HG03378 (cell line): Measurements from ENCODE around the gene IL10.
A peak's percentile ranks its signal among the peaks of the same experiment; 100 is the strongest.

Experiments
- ATAC-seq: cut with Tn5 transposase; IDR thresholded peaks from one replicate; pipeline ENCODE4 v1.9.1; 2021; ENCODE audit warnings: mild to moderate bottlenecking, moderate library complexity; ENCODE audit not compliant: unreplicated experiment

The IL10 gene

GRCh38 chr1:206772243-206772937 lies at the start of gene IL10:
Gene IL10 (minus strand): TSS chr1:206772494. CDS start chr1:206772435, 59 bp downstream.
- ATAC-seq, result no peak

GRCh38 chr1:206821493-206821892 lies 49.2 kb upstream of the IL10 start:
- ATAC-seq, result no peak

GRCh38 chr1:206816390-206817287 lies 44.3 kb upstream of the IL10 start:
- peak; percentile 72 for ATAC-seq

DNA sequence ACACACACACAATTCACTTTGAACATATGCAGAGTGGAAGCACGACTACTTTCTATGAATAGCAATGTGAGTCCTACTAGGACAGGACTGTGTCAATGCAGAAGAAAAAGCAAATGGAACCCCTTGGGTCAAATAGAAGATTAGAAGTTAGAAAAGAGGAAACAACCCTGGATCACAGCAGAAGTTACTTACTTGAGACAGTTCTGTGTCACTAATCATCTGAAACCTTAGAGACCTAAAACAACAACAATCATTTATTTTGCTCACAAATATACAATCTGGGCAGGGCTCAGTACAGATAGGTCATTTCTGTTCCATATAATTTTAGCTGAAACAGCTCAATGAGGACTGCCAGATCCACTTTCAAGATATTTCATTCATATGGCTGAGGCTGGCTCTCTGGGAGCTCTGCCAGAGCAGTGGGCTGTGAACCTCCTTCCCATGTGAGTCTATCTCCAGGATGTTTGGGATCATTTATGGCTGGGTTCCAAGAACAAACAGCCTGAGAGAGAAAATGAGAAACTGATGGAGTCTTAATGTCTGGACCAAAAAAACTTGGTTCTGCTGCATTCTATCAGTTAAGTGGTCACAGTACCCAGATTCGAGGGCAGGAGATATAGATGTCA lies 42.5 kb upstream of the IL10 start:
- ATAC-seq, result no peak

DNA sequence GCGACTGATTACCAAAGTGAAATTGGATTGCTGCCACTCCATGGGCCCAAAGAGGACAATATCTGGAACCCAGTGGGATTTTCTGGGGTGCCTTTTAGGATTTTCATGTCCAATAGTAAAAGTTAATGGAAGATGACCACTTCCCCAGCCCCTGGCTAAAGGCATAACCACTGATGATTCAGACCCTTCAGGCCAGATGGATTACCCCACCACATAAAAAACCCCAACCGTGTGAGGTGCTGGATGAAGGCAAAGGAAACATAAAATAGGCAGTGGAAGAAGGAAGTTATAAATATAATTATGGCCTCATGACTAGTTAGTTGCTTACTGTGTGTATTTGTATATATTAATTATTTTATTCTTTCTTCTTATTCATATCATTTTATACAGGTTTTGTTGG lies 40.2 kb upstream of the IL10 start:
- no peak for ATAC-seq

GRCh38 chr1:206809504-206810084 lies 37.3 kb upstream of the IL10 start:
- no peak for ATAC-seq

DNA sequence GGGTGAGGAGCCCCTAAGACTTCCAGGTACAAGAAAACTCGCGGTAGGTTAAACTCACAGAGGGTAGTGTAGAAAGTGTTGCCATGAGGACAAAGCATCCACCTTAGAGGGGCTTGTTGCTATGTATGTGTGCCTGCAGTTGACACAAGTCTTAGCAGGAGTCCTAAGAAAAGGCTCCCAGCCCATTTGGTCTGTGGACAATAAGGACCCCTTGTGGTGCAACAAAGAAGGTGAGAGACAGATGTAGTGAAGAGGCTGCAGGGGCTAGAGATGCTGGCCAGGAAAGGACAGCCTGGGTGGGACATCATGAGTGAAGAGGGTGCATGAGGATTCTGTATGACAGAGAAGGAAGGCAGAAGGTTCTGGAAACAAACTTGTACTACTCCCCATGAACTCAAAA lies 36.3 kb upstream of the IL10 start:
- ATAC-seq, result peak; percentile 60

GRCh38 chr1:206805357-206805756 lies 33.1 kb upstream of the IL10 start:
- no peak for ATAC-seq

DNA sequence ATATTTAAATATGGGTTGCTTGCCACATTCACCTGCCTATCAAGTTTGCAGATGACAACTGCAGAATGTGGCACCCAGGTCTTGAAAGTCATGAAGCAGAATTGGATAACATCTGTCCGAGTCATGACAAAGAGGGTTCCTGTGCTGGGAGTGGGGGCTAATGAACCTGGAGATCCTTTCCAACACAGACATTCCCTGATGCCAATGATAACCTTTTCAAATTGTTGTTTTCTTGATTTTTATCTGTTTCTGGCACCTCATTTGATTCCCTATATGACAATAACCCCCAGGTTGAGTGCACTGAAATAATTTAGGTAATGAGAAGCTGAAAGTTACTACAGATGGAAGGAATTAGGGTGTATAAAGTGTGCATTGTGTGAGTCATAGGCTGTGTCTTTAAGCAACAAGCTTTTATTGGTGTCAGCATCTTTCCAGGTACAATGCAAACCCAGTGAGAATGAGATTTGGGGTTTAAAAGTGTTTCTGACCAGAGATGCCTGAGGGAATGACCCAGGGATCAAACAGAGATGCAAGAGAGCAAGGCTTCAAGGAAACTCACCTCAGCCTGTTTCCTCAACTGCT lies 32.0 kb upstream of the IL10 start:
- no peak for ATAC-seq

DNA sequence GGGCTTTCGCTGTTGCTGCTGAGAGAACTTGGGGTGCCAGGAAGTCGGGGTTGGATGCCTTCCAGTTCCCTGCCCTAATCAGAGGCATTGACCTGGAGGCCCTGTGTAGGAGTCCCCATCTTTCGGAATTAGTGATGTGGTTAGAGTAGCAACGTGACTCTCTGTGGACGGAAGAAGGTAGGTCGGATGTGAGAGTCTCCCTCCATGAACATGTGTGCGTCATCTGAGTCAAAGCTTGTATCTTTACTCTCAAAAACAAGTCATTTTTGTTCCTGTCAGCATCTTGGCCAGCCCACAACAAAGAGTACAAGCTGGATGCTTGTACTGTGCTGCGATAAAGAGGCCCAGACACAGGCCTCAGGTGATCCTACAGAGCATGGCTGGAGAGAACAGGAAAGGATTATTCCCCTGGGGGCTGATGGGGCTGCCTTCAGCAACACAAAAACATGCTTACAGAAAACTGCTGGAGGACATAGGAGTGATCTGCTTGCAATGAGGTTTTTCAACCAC lies 31.0 kb upstream of the IL10 start:
- peak; percentile 97 for ATAC-seq

- ATAC-seq, result no peak
Observed at GRCh38 chr1:206802401-206802800, 30.1 kb upstream of the IL10 start.

DNA sequence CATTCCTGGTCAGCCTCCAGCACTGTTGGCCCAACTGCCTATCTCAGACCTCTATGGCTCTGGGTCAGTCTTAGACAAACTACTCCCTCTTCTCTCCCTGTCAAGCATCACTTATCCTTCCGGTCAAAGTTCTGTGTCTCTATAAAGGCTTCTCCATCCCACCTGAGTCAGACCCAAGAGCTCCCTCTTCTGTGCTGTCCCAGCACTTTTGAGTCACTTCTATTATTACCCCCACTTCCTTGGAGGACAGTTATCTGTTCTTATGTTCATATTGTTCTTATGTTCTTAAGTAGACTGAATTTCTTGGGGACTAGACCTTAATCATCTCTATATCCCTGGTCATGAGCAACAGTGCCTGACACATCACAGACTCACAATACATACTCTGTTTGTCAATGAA lies 29.2 kb upstream of the IL10 start:
- no peak for ATAC-seq

GRCh38 chr1:206800891-206801290 lies 28.6 kb upstream of the IL10 start:
- ATAC-seq, result no peak

DNA sequence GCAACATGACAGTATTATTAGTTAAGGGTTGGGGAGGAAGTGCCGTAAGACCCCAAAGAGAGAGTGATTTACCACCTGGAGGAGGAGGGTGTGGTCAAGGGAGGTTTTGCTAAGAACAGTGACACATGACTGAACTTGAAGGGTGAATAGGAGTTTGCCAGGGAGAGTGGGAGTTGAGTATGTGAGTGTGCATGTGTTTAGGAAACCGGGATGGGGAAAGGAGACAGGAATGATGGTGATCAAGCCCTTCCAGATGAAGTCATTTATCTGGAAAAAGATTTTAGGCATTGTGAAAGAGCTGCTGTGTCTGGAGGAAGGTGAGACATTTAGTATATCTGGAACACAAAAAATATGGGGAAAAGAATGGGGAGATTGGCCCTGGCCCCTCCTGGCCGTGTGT lies 28.1 kb upstream of the IL10 start:
- ATAC-seq, result no peak

DNA sequence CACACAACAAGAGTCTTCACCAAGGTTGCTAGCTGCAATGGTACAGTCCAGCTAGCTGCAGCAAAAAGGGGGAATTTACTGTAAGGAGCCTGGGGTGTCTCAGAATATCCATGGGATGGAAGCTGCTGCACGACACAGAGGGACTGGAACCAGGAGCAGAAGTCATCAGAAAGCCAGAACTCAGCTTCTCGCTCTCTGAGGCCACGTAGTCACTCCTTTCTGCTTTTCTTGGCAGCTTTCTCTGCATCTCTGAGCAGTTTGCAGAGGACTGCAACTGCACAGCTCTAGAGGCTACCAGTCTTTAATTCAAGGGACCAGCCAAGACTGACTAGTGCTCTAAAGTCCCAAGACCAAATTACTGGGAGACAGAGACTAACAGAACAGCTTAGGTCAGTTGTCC lies 27.0 kb upstream of the IL10 start:
- no peak for ATAC-seq

DNA sequence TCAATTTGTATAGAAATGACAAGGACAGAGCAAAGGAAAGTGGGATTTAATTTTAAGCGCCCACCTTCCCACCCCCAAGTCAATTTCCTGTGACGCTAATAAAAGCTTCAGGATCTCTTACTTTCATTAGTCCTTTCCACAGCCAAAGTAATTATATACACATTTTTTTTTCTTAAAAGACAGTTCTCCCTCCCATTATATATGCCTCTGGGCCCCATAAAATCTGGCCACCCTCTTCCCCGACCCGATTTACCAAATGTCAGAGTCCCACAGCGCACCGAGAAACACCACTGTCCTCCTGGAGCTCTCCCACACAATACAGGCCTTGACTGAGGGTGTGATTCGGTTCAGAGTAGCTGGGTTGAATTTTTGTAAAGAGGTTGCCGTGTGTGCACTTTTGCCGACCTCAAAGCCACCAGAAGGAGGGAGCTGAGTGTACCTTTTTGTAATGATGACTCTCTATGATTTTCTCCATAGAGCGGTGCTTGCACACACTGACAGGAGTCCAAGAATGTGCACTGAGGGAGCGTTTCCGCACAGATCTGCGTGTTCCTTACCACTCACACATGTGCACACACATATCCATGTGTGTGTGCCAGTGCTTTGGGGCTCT lies 26.2 kb upstream of the IL10 start:
- ATAC-seq, result no peak

- ATAC-seq, result no peak
Observed at GRCh38 chr1:206797534-206798383, 25.5 kb upstream of the IL10 start.

DNA sequence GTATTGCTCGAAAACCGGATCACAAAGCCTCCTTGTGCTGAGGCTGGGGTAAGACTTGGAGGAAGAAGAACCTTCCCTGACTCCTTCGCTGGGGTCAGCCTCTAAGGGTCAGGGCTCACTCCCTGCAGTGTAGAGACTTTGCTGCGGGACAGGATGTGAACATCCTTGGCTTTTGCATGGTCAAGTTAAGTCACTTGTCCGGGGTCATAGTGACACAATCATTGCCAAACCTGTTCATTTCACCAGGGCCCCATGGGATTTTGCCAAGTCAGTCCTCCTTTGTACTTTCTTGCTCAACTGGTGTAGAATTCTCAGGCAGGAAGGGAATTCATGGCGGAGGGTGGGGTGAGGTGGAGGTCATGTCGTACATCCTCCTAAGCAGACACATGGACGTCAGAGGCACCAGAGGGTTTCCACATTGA lies 24.7 kb upstream of the IL10 start:
- ATAC-seq, result no peak

DNA sequence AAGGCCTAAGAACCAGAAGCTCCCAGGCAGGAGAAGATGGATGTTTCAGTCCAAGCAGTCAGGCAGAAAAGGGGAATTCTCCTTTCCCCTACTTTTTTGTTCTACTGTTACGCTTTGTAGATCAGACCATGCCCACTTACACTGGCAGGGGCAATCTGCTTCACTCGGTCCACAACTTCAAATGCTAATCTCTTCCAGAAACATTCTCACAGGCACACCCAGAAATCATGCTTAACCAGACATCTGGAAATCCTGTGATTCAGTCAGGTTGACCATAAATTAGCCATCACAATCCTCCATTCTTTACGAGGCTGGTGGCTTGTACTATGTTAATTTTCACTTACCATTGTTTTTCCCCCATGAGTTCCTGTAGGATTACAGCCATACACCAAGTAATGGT lies 23.8 kb upstream of the IL10 start:
- ATAC-seq, result no peak
